Fibroblast of skin of left quadriceps (primary cell): ENCODE measurements around the gene SGSM1.

Source experiments
- DNase-seq, 2 experiments: peaks; one replicate each; pipeline ENCODE4 v3.0.0-alpha.2; 2013; ENCODE audit warnings: low read depth in 2 of 2

The SGSM1 gene

GRCh38 chr22:24807284-24807950, 1.4 kb downstream of the SGSM1 start:
- DNase-seq: no peak

- DNase-seq: no peak
Measured at GRCh38 chr22:24809331-24809730, 3.3 kb downstream of the SGSM1 start.

- DNase-seq: no peak
Measured at GRCh38 chr22:24810043-24810749, 4.2 kb downstream of the SGSM1 start.

GRCh38 chr22:24812950-24813775, 7.2 kb downstream of the SGSM1 start:
- DNase-seq: no peak

GRCh38 chr22:24813861-24814770, 8.1 kb downstream of the SGSM1 start:
- DNase-seq: no peak

GRCh38 chr22:24816806-24817205, 10.8 kb downstream of the SGSM1 start:
- DNase-seq: no peak

GRCh38 chr22:24819487-24819886, 13.5 kb downstream of the SGSM1 start:
- no peak for DNase-seq

GRCh38 chr22:24819911-24820461, 14.0 kb downstream of the SGSM1 start:
- no peak for DNase-seq

GRCh38 chr22:24822471-24822870, 16.5 kb downstream of the SGSM1 start:
- DNase-seq: no peak

GRCh38 chr22:24823787-24824186, 17.8 kb downstream of the SGSM1 start:
- no peak for DNase-seq

- DNase-seq: no peak
Measured at GRCh38 chr22:24824250-24824649, 18.2 kb downstream of the SGSM1 start.

- no peak for DNase-seq
Measured at GRCh38 chr22:24824915-24825314, 18.9 kb downstream of the SGSM1 start.

GRCh38 chr22:24826710-24827285, 20.8 kb downstream of the SGSM1 start:
- DNase-seq: no peak

- DNase-seq: no peak
Measured at GRCh38 chr22:24827296-24827695, 21.3 kb downstream of the SGSM1 start.

- DNase-seq: no peak
Measured at GRCh38 chr22:24830205-24830979, 24.4 kb downstream of the SGSM1 start.

GRCh38 chr22:24831687-24832086, 25.7 kb downstream of the SGSM1 start:
- no peak for DNase-seq

GRCh38 chr22:24833881-24834495, 28.0 kb downstream of the SGSM1 start:
- DNase-seq: no peak

GRCh38 chr22:24834845-24835570, 29.0 kb downstream of the SGSM1 start:
- DNase-seq: no peak

GRCh38 chr22:24836282-24836681, 30.3 kb downstream of the SGSM1 start:
- DNase-seq: no peak
